GM13977 (cell line): ENCODE data around the gene SNCA.

Experiments
- DNase-seq: peaks from one replicate; pipeline ENCODE4 v3.0.0; 2012; ENCODE audit warnings: low spot score
- in situ Hi-C: fragments of 300-500 bp; cut with MboI; formaldehyde crosslinking; loops from one replicate; pipeline ENCODE4 v1.12.0; 2022; ENCODE audit warnings: low sequenced_read_pairs, low pct_unique_long_range_greater_than_20kb, mixed read lengths, inconsistent platforms; ENCODE audit not compliant: unreplicated experiment
- TF ChIP-seq, protein P1 (sequence below): IDR thresholded peaks from 2 replicates; pipeline ENCODE4 v1.5.1; 2012; ENCODE audit warnings: mild to moderate bottlenecking, control low read depth; ENCODE audit not compliant: insufficient read depth; ENCODE audit errors: extremely low read depth, missing control alignments

Gene SNCA

DNA sequence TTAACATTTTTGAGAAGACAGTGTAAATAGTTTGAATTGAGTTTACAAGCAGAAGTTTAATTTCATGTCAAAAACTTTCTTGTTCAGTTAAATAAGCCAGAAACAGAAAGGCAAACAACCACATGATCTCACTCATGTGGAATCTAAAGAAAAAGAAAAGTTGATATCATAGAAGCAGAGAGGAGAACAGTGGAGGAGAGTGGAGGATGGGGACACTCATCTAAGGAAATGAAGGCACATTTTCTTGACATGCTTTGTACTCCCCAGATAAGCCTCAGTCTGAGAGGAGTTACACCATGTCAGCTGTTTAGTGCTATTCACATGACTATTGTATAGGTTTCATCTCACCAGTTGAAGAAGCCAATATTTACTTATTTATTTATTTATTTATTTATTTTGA is 13.5 kb downstream of the SNCA start:
- TF ChIP-seq, protein P1, sequence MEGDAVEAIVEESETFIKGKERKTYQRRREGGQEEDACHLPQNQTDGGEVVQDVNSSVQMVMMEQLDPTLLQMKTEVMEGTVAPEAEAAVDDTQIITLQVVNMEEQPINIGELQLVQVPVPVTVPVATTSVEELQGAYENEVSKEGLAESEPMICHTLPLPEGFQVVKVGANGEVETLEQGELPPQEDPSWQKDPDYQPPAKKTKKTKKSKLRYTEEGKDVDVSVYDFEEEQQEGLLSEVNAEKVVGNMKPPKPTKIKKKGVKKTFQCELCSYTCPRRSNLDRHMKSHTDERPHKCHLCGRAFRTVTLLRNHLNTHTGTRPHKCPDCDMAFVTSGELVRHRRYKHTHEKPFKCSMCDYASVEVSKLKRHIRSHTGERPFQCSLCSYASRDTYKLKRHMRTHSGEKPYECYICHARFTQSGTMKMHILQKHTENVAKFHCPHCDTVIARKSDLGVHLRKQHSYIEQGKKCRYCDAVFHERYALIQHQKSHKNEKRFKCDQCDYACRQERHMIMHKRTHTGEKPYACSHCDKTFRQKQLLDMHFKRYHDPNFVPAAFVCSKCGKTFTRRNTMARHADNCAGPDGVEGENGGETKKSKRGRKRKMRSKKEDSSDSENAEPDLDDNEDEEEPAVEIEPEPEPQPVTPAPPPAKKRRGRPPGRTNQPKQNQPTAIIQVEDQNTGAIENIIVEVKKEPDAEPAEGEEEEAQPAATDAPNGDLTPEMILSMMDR: no peak
- DNase-seq: no peak
- in situ Hi-C loops: no loop called here

- in situ Hi-C loops: no loop called here
- TF ChIP-seq, protein P1: no peak
- DNase-seq: no peak
Measured at GRCh38 chr4:89821612-89822011, 15.3 kb downstream of the SNCA start.

DNA sequence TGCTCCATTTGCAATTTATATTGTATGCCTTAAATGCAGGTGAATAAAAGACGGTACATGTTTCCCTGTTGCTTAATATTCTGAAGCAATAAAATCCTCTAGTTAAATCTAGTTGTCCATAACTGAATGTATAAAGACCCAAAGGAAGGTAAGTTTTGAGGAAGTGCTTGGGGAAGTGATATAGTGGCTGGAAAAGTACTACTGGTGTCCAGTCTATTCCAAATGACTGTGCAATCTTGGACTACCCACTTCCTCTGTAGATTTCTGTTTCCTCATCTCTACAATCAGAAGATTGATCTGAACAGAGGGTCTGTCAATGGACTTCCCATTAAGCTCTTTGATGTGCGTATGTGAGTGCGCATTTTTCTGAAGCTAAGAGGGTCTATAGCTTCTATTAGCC is 17.0 kb downstream of the SNCA start:
- TF ChIP-seq, protein P1: no peak
- DNase-seq: no peak
- in situ Hi-C loops: no loop called here

DNA sequence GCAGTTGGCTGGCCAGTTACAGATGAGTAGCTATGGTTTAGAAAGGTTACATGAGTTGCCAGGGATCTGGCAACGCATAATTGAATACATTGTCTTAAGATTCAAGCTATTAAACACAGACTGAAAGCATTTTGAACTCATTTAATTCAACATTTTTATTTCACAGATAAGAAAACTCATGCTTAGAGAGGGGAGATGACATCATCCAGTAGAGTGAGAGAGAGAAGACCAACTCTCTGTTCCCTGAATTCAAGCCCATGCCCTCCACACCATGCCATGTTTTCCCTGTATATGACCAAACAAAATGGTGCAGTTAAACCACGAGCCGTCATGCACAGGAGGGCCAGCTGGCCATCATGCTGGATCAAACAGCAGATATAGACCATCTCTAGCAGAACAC is 22.6 kb downstream of the SNCA start:
- TF ChIP-seq, protein P1: no peak
- DNase-seq: no peak
- in situ Hi-C loops: no loop called here

- no peak for DNase-seq
- TF ChIP-seq, protein P1: no peak
- in situ Hi-C loops: no loop called here
Measured at GRCh38 chr4:89813197-89813596, 23.8 kb downstream of the SNCA start.

DNA sequence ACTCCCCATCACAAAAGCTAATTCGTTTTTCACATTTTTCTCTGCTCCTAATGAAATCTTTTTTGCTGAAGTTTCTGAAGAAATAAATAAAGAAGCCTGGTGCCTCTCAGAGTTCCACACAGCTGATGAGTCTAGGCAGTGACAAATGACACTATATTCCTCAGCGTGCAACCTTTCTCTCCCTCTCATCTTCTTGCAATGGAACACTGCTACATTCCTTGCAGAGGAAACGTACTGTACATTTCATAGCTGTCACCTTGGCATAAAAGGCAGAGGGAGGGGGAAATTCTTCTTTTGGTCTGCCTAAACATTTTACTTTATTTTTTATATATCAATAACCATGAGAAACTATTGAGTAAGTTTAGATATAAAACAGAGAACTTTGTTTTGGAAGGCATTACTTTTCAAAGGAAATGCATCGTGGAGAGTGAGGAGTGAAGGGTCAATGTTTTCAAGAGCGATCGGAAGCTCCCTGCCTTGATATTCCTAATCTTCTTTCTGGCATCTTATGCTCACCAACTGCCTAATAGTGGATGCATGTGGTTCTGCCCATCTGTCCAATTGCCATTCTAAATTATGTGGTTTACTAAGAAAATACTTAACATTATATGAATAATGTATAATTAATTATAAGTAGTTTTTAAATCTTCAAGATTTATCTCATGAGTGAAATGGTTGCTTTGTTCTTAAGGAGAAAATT is 29.4 kb downstream of the SNCA start:
- TF ChIP-seq, protein P1: no peak
- in situ Hi-C loops: no loop called here
- DNase-seq: no peak
